Measurements from ENCODE around the gene MAP7D1.

The MAP7D1 gene

GRCh38 chr1:36111151-36111550, 44.8 kb upstream of the MAP7D1 start:
- no peak for DNase-seq (ENCODE audit: extremely low read depth, insufficient read length)
- Histone ChIP-seq H3K27me3 (replicated peaks; ENCODE audit: control insufficient read depth, insufficient read depth, low read length) (no peaks in the 10 kb centered on the region; the same call in 1 of the 2 replicates), H3K36me3 (ENCODE audit: control insufficient read depth, insufficient read depth, low read length) (no peaks in the 10 kb centered on the region), H3K4me3 (replicated peaks; ENCODE audit: low read depth, low read length) (no peak overlapping the region)
- no peak for TF ChIP-seq CTCF (IDR thresholded peaks at IDR 0.05; ENCODE audit: insufficient read depth, low read length, poor library complexity, severe bottlenecking)

GRCh38 chr1:36112823-36113222, 43.1 kb upstream of the MAP7D1 start:
- H3K4me3 ChIP-seq (replicated peaks; ENCODE audit: low read depth, low read length) = no peak overlapping the region
- DNase-seq (ENCODE audit: extremely low read depth, insufficient read length) = no peak
- TF ChIP-seq CTCF (IDR thresholded peaks at IDR 0.05; ENCODE audit: insufficient read depth, low read length, poor library complexity, severe bottlenecking) = no peak
- no peaks in the 10 kb centered on the region for H3K36me3 ChIP-seq (ENCODE audit: control insufficient read depth, insufficient read depth, low read length)
- H3K27me3 ChIP-seq (replicated peaks; ENCODE audit: control insufficient read depth, insufficient read depth, low read length) = no peaks in the 10 kb centered on the region; the same call in 1 of the 2 replicates

- TF ChIP-seq CTCF (IDR thresholded peaks at IDR 0.05; ENCODE audit: insufficient read depth, low read length, poor library complexity, severe bottlenecking) = no peak
Observed at GRCh38 chr1:36114371-36114770, 41.6 kb upstream of the MAP7D1 start.

GRCh38 chr1:36115200-36115669, 40.7 kb upstream of the MAP7D1 start:
- DNase-seq (ENCODE audit: extremely low read depth, insufficient read length) = no peak
- no peaks in the 10 kb centered on the region for H3K36me3 ChIP-seq (ENCODE audit: control insufficient read depth, insufficient read depth, low read length)
- H3K27me3 ChIP-seq (replicated peaks; ENCODE audit: control insufficient read depth, insufficient read depth, low read length) = no peaks in the 10 kb centered on the region; the same call in 1 of the 2 replicates
- no peak overlapping the region for H3K4me3 ChIP-seq (replicated peaks; ENCODE audit: low read depth, low read length)
- TF ChIP-seq CTCF (IDR thresholded peaks at IDR 0.05; ENCODE audit: insufficient read depth, low read length, poor library complexity, severe bottlenecking) = no peak

More at GRCh38 chr1:36114371-36114770, 41.6 kb upstream of the MAP7D1 start:
- no peaks in the 10 kb centered on the region for H3K36me3 ChIP-seq (ENCODE audit: control insufficient read depth, insufficient read depth, low read length)
- no peak for DNase-seq (ENCODE audit: extremely low read depth, insufficient read length)
- no peak overlapping the region for H3K4me3 ChIP-seq (replicated peaks; ENCODE audit: low read depth, low read length)
- no peaks in the 10 kb centered on the region; the same call in 1 of the 2 replicates for H3K27me3 ChIP-seq (replicated peaks; ENCODE audit: control insufficient read depth, insufficient read depth, low read length)

GRCh38 chr1:36115931-36116330, 40.0 kb upstream of the MAP7D1 start:
- Histone ChIP-seq H3K27me3 (replicated peaks; ENCODE audit: control insufficient read depth, insufficient read depth, low read length) (no peaks in the 10 kb centered on the region; the same call in 1 of the 2 replicates), H3K4me3 (replicated peaks; ENCODE audit: low read depth, low read length) (no peak overlapping the region), H3K36me3 (ENCODE audit: control insufficient read depth, insufficient read depth, low read length) (no peaks in the 10 kb centered on the region)
- no peak for TF ChIP-seq CTCF (IDR thresholded peaks at IDR 0.05; ENCODE audit: insufficient read depth, low read length, poor library complexity, severe bottlenecking)
- DNase-seq (ENCODE audit: extremely low read depth, insufficient read length) = no peak

- no peak overlapping the region for H3K4me3 ChIP-seq (replicated peaks; ENCODE audit: low read depth, low read length)
- no peak for TF ChIP-seq CTCF (IDR thresholded peaks at IDR 0.05; ENCODE audit: insufficient read depth, low read length, poor library complexity, severe bottlenecking)
- no peaks in the 10 kb centered on the region for H3K36me3 ChIP-seq (ENCODE audit: control insufficient read depth, insufficient read depth, low read length)
- DNase-seq (ENCODE audit: extremely low read depth, insufficient read length) = no peak
- no peaks in the 10 kb centered on the region; the same call in 1 of the 2 replicates for H3K27me3 ChIP-seq (replicated peaks; ENCODE audit: control insufficient read depth, insufficient read depth, low read length)
Observed at GRCh38 chr1:36116901-36117300, 39.1 kb upstream of the MAP7D1 start.

Measured in GM06990 (cell line).